GM20000 (cell line): ENCODE results near the gene TAS2R41.

Source experiments
- DNase-seq: peaks from one replicate; pipeline ENCODE4 v3.0.0; 2012; ENCODE audit warnings: low spot score
- CTCF ChIP-seq: IDR thresholded peaks from 2 replicates; pipeline ENCODE4 v1.5.1; 2012; ENCODE audit warnings: mild to moderate bottlenecking, control low read depth; ENCODE audit errors: extremely low read depth, missing control alignments

Gene TAS2R41, protein sequence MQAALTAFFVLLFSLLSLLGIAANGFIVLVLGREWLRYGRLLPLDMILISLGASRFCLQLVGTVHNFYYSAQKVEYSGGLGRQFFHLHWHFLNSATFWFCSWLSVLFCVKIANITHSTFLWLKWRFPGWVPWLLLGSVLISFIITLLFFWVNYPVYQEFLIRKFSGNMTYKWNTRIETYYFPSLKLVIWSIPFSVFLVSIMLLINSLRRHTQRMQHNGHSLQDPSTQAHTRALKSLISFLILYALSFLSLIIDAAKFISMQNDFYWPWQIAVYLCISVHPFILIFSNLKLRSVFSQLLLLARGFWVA

GRCh38 chr7:143477501-143478150 lies at the start of gene TAS2R41:
Gene TAS2R41 (plus strand): TSS chr7:143477873. CDS start chr7:143477873, 0 bp downstream.
- TF ChIP-seq CTCF = no peak
- no peak for DNase-seq

- TF ChIP-seq CTCF = no peak
- no peak for DNase-seq
Observed at GRCh38 chr7:143429770-143430698, 47.6 kb upstream of the TAS2R41 start.

DNA sequence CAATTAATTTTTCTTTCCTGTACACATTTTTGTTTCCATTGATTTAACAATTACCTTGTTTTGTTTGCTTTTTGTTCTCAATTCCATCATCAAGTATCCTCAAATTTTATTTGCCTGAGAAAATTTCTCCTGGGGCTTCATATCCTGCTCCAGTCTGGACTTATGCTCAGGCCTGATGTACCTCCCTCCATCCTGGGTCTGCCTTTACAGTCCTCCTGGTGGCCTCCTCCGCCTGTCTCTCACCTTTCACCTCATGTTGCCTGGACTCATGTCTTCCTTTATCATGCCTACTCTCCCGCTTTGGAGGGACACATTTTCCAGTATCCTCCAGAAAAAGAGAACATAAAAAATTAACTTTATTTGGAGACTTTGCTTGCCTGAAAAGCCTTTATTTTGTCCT lies 46.6 kb upstream of the TAS2R41 start:
- no peak for TF ChIP-seq CTCF
- DNase-seq = no peak

GRCh38 chr7:143433759-143434158 lies 43.9 kb upstream of the TAS2R41 start:
- no peak for DNase-seq
- TF ChIP-seq CTCF = no peak

DNA sequence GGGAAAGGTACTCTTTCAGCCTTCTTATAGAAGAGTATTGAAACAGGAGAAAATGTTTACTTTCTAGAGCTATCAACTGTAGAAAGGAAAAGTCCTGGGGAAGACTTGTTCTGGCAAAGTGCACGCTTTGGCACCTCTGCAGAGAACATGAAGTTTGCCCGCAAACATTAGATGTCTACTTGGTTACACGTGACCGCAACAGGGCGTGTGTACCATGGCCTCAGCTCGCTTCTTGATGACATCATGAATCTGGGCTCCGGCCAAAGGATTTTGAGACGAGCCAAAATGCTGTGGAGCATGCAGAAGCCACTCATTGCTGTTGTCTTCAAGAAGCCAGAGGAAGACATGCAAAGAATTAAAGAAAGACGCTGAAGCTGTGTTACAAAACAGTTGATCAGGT lies 43.0 kb upstream of the TAS2R41 start:
- TF ChIP-seq CTCF = no peak
- DNase-seq = no peak

GRCh38 chr7:143435266-143435665 lies 42.4 kb upstream of the TAS2R41 start:
- TF ChIP-seq CTCF = no peak
- no peak for DNase-seq
